Psoas muscle (tissue), 8 donors: ENCODE results near the gene GGTLC2. TPM values are rescaled to one million over a fixed set of nuclear protein-coding genes. Genes with fewer than 3 reads are reported as not detected.

Experiments
- ATAC-seq, 4 donors: fragments of 200-7000 bp; cut with Tn5 transposase; one replicate each; pipeline ENCODE4 v1.9.1; 2020; ENCODE audit warnings: moderate library complexity in 3 of 4, mild to moderate bottlenecking in 2 of 4
- DNase-seq, 2 donors: peaks; one replicate each; pipeline ENCODE4 v3.0.0-alpha.2; 2020
- H3K27ac ChIP-seq: fragments of 200-600 bp; one replicate; pipeline ENCODE4 v1.8.0; 2022
- H3K27me3 ChIP-seq, 3 donors: fragments of 200-600 bp in 1 of 3; one replicate each; pipeline versions ENCODE4 v1.6.1 to v1.8.0; 2013 to 2022; ENCODE audit warnings: low read length in 2 of 3, mild to moderate bottlenecking in 2 of 3, moderate library complexity in 1 of 3; ENCODE audit not compliant: insufficient read depth in 3 of 3
- H3K36me3 ChIP-seq, 2 donors: fragments of 200-600 bp in 1 of 2; one replicate each; pipeline versions ENCODE4 v1.6.1 to v1.8.0; 2013 to 2022; ENCODE audit warnings: low read depth in 1 of 2, mild to moderate bottlenecking in 1 of 2, moderate library complexity in 1 of 2; ENCODE audit not compliant: insufficient read depth in 1 of 2
- H3K4me1 ChIP-seq: fragments of 200-600 bp; one replicate; pipeline ENCODE4 v1.8.0; 2022
- H3K4me3 ChIP-seq: fragments of 200-600 bp; one replicate; pipeline ENCODE4 v1.8.0; 2022; ENCODE audit warnings: mild to moderate bottlenecking
- H3K9me3 ChIP-seq: fragments of 200-600 bp; one replicate; pipeline ENCODE4 v1.8.0; 2022
- CTCF ChIP-seq: fragments of 200-600 bp; IDR thresholded peaks from one replicate; pipeline ENCODE4 v1.8.0; 2022; ENCODE audit warnings: antibody characterized with exemption
- WGBS, 3 donors: extraction: QIAGEN DNeasy Blood & Tissue Kit; methylation state at CpG; one replicate each; pipeline versions ENCODE4 v1.1.6 to v1.1.7; 2013; 5-methylcytosine and 5-hydroxymethylcytosine counted together
- intact Hi-C, 2 donors: fragments of 100-400 bp; cut with DNase I; formaldehyde crosslinking; loops; one replicate each; pipeline versions ENCODE4 v1.11.0 to v1.14.2; 2022
- polyA plus RNA-seq, 3 donors: library from polyadenylated mRNA; stranded (reverse); fragments of 200-250 nt; gene quantifications; one replicate each; pipeline ENCODE4 v1.2.3, GENCODE V29; 2013
- total RNA-seq, 4 donors: library from RNA; stranded (reverse); fragmentation: NEBNext Ultra II Directional in 2 of 4; extraction: Animal tissue kit (Norgen Biotek cat#: 25700) in 2 of 4; gene quantifications; one replicate each; pipeline versions ENCODE4 v1.2.1 to v1.2.4, GENCODE V29; 2021 to 2023
- donor health status: healthy with polysubstance abuse.
- donor health status: DM: no; HTN: no; CAD: no; lungs with moderate emphysema.
- donor health status: Bipolar disorder and iron deficiency.
- donor health status: healthy.
- donor health status: DM: yes; HTN: yes; CAD: no.
- donor health status: DM: no; HTN: no; CAD: no.
- donor health status: DM: no; HTN: no; CAD: no.
- donor health status: DM: yes; HTN: yes; CAD: no.

GGTLC2 gene
- total and polyA plus RNA-seq, 7 donors: not detected

GRCh38 chr22:22678970-22679369 lies 34.6 kb downstream of the GGTLC2 start:
- no peak overlapping the region for H3K27ac ChIP-seq
- H3K27me3 ChIP-seq: peaks cover 0 to 7% (median 0%) of the 10 kb centered on the region in 3 donors
- ATAC-seq: no peak
- no peaks in the 10 kb centered on the region for H3K9me3 ChIP-seq
- DNase-seq: no peak
- no peaks in the 10 kb centered on the region for H3K4me1 ChIP-seq
- intact Hi-C loops: no loop called here
- WGBS, 3 donors: 79 to 91% (median 82%) methylated on average over 4 of the region's 4 CpGs
- no peak overlapping the region for H3K4me3 ChIP-seq
- H3K36me3 ChIP-seq: no peaks in the 10 kb centered on the region
- TF ChIP-seq CTCF: no peak

DNA sequence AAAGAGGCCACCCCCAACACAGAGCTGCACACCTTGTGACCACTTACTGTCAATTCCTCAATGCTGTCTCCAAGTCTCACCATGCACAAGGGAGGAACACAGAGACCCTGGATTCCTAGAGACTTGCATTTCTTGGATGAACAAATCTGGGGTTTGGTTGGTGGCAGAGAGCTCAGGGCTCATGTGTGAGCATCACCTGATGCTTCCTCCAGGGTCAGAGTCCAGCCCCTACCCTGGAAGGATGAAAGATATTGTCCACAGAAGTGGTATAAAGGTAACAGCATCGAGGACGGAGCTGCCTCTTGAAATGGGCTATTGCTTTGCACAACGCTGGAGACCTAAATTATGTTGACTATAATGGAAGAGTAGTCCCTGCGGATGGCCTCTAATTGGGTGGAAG lies 36.0 kb downstream of the GGTLC2 start:
- no peak for TF ChIP-seq CTCF
- no peaks in the 10 kb centered on the region for H3K9me3 ChIP-seq
- no peak overlapping the region for H3K27ac ChIP-seq
- no peak overlapping the region for H3K4me3 ChIP-seq
- DNase-seq (no peak), ATAC-seq (no peak)
- WGBS, 3 donors: 87 to 91% (median 91%) methylated on average over 4 of the region's 4 CpGs
- H3K36me3 ChIP-seq: no peaks in the 10 kb centered on the region
- intact Hi-C loops: no loop called here
- no peaks in the 10 kb centered on the region for H3K4me1 ChIP-seq
- peaks cover 0 to 7% (median 0%) of the 10 kb centered on the region in 3 donors for H3K27me3 ChIP-seq

DNA sequence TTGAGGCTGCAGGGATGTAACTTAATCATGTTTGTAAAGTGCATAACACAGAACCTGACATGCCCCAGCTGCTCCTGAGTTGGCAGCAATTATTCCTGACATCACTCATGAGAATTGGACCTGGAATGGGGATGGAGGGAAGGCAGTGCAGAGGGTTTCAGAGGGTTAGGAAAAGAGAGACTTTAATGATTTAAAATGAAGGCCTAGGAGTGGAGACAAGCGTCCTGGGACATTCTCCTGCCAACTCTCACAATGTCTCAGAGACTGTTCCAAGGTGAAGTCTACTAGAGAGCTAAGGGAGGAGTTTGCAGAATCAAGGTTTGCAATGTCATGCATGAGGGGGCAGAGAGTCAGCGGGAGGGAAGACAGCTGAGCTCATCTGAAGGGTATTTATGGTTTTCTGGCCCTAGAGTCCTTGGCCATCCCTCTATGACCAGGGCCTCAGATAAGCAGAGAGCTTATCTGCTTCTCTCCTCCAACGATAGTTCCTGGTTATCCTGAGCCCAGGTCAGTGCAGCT lies 36.9 kb downstream of the GGTLC2 start:
- DNase-seq: no peak
- WGBS, 3 donors: 27 to 49% (median 28%) methylated on average over 3 of the region's 3 CpGs
- Histone ChIP-seq H3K9me3 (no peaks in the 10 kb centered on the region), H3K27ac (no peak overlapping the region), H3K36me3 (no peaks in the 10 kb centered on the region), H3K4me1 (no peaks in the 10 kb centered on the region), H3K4me3 (no peak overlapping the region), H3K27me3 (peaks cover 0 to 7% (median 0%) of the 10 kb centered on the region in 3 donors)
- no peak for TF ChIP-seq CTCF
- intact Hi-C loops: no loop called here
- ATAC-seq: no peak

DNA sequence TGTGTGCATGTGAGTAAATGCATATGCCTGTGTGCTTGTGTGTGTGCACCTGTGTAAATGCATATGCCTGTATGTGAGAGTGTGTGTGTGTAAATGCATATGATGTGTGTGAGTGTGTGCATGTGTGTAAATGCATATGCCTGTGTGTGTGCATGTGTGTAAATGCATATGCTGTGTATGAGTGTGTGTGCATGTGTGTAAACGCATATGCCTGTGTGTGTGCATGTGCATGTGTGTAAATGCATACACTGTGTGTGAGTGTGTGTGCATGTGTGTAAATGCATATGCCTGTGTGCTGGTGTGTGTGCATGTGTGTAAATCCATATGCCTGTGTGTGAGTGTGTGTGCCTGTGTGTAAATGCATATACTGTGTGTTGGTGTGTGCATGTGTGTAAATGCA lies 37.8 kb downstream of the GGTLC2 start:
- Histone ChIP-seq H3K36me3 (no peaks in the 10 kb centered on the region), H3K27ac (no peak overlapping the region), H3K27me3 (peaks cover 0 to 7% (median 0%) of the 10 kb centered on the region in 3 donors), H3K9me3 (no peaks in the 10 kb centered on the region), H3K4me3 (no peak overlapping the region), H3K4me1 (no peaks in the 10 kb centered on the region)
- DNase-seq (no peak), ATAC-seq (no peak)
- no peak for TF ChIP-seq CTCF
- intact Hi-C loops: no loop called here
- WGBS, 3 donors: 95 to 99% (median 97%) methylated on average over 1 of the region's 1 CpG
